Activated naive CD8-positive, alpha-beta T cell treated with anti-CD3 and anti-CD28 coated beads, Interleukin-2, amount 10 ng/mL, durations not matched to agents 7 days and 5 days (primary cell): Measurements from ENCODE around the gene TCEANC2. TPM values are rescaled to one million over a fixed set of nuclear protein-coding genes. Genes with fewer than 3 reads are reported as not detected.

Experiments used
- ATAC-seq: fragments of 150-1000 bp; cut with Tn5 transposase; one replicate; pipeline ENCODE4 v1.10.0; 2021; ENCODE audit warnings: low read depth, moderate library complexity
- POLR2A ChIA-PET: fragments of 350-600 bp; sonication (Branson Sonifier 250); formaldehyde crosslinking; loops from one replicate; lab custom pipeline; 2021; ENCODE audit warnings: antibody characterized with exemption; lab: Charles Lee
- DNase-seq: peaks from one replicate; pipeline ENCODE4 v3.0.0; 2021
- H3K27ac Mint-ChIP-seq: one replicate; pipeline ENCODE4 v1.8.0; 2022; ENCODE audit warnings: mild to moderate bottlenecking, mixed read lengths
- H3K27me3 Mint-ChIP-seq: one replicate; pipeline ENCODE4 v1.8.0; 2022; ENCODE audit warnings: mild to moderate bottlenecking, moderate library complexity, mixed read lengths
- H3K36me3 Mint-ChIP-seq: one replicate; pipeline ENCODE4 v1.8.0; 2021; ENCODE audit warnings: mild to moderate bottlenecking, mixed read lengths
- H3K4me1 Mint-ChIP-seq: one replicate; pipeline ENCODE4 v1.8.0; 2021; ENCODE audit warnings: mixed read lengths
- H3K4me3 Mint-ChIP-seq: one replicate; pipeline ENCODE4 v1.8.0; 2022; ENCODE audit warnings: mild to moderate bottlenecking, moderate library complexity, mixed read lengths
- H3K9me3 Mint-ChIP-seq: one replicate; pipeline ENCODE4 v1.8.0; 2021; ENCODE audit warnings: mixed read lengths
- total RNA-seq, 2 experiments: library from RNA; stranded (reverse); gene quantifications; one replicate each; pipeline ENCODE4 v1.2.3, GENCODE V29; 2021

The TCEANC2 gene
- total RNA-seq, 2 experiments from 2014 or later, result 11.7 to 13.5 TPM

DNA sequence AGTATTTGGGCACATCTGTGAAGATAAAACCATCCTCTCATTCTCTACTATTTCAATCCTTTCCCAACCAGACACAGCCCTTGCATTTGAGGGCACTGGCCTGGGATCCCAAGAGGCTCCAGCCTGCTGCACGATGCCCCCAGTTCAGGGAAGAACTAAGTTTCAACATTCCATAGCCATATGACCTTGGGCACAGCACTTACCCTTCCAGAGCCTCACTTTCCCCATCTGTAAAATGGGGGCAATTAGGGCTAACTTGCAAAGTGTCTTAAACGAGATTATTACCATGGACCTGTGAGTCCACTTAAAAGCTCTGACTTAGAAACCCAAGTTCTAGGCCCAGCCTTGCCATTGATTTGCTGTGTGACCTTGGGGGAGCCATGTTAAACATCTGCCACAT lies 76.5 kb downstream of the TCEANC2 start:
- ATAC-seq, result no peak
- POLR2A ChIA-PET, result no interaction called here
- no peaks in the 10 kb centered on the region for H3K4me1 Mint-ChIP-seq
- peaks cover 18% of the 10 kb centered on the region for H3K27me3 Mint-ChIP-seq
- H3K27ac Mint-ChIP-seq, result no peak overlapping the region
- H3K9me3 Mint-ChIP-seq, result no peaks in the 10 kb centered on the region
- no peak for DNase-seq
- H3K4me3 Mint-ChIP-seq, result no peak overlapping the region
- H3K36me3 Mint-ChIP-seq, result no peaks in the 10 kb centered on the region

GRCh38 chr1:54131419-54131818 lies 78.0 kb downstream of the TCEANC2 start:
- ATAC-seq (no peak), DNase-seq (no peak)
- no peaks in the 10 kb centered on the region for H3K36me3 Mint-ChIP-seq
- H3K27me3 Mint-ChIP-seq, result peaks cover 18% of the 10 kb centered on the region
- no peaks in the 10 kb centered on the region for H3K4me1 Mint-ChIP-seq
- H3K27ac Mint-ChIP-seq, result no peak overlapping the region
- no peak overlapping the region for H3K4me3 Mint-ChIP-seq
- POLR2A ChIA-PET, result no interaction called here
- no peaks in the 10 kb centered on the region for H3K9me3 Mint-ChIP-seq

DNA sequence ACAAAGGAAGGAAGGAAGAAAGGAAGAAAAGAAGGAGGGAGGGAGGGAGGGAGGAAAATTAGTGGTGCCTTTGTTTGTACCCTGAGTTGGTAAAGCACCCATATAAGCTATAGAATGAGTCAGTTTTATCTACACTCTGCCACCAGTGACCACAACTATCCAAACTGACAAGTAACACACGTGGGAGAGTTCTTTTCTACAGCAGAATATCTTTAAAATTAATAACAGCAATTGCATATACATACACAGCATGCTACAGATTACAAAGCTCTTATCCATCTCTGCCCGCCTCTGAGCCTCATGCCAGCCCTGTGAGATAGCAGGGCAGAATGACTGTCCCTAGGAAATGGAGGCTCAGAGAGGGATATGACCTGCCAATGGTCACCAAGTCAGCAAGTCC lies 79.1 kb downstream of the TCEANC2 start:
- Mint-ChIP-seq H3K9me3 (no peaks in the 10 kb centered on the region), H3K36me3 (no peaks in the 10 kb centered on the region), H3K4me3 (no peak overlapping the region), H3K27ac (no peak overlapping the region), H3K4me1 (no peaks in the 10 kb centered on the region), H3K27me3 (peaks cover 14% of the 10 kb centered on the region)
- ATAC-seq (no peak), DNase-seq (no peak)
- POLR2A ChIA-PET, result no interaction called here

DNA sequence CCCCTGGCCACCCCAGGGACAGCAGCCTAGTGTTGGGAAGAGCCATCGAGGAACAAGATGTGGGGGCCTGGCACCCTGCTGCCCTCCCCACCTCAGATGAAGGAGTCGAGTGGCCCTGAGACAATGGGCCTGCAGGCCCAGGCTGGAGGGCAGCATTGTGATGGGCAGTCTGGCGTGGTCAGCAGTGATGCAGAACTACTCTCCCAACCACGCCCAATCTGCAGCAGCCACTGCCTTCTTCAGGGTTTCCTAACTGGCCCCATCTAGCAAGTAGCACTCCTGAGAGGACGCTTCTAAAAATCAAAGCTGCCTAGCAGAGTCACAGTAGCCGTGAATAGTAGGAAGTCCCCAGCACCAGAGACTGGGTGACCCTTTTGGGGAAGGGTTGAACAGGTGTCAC lies 80.9 kb downstream of the TCEANC2 start:
- no peaks in the 10 kb centered on the region for H3K36me3 Mint-ChIP-seq
- peaks cover 9% of the 10 kb centered on the region for H3K27me3 Mint-ChIP-seq
- POLR2A ChIA-PET, result interaction anchor here (0.7 kb wide), 1 partner anchor 159 kb away, joined by 3 read pairs; no protein-coding TSS in a partner anchor
- no peak overlapping the region for H3K4me3 Mint-ChIP-seq
- no peak overlapping the region for H3K27ac Mint-ChIP-seq
- ATAC-seq (no peak), DNase-seq (no peak)
- H3K4me1 Mint-ChIP-seq, result no peaks in the 10 kb centered on the region
- H3K9me3 Mint-ChIP-seq, result no peaks in the 10 kb centered on the region

GRCh38 chr1:54135436-54136120 lies 82.2 kb downstream of the TCEANC2 start:
- Mint-ChIP-seq H3K4me3 (no peak overlapping the region), H3K9me3 (no peaks in the 10 kb centered on the region), H3K4me1 (no peaks in the 10 kb centered on the region), H3K27ac (no peak overlapping the region), H3K27me3 (peaks cover 4% of the 10 kb centered on the region), H3K36me3 (no peaks in the 10 kb centered on the region)
- POLR2A ChIA-PET, result interaction anchor here (1.3 kb wide), 1 partner anchor 11 kb away, joined by 3 read pairs; no protein-coding TSS in a partner anchor
- no peak for ATAC-seq
- no peak for DNase-seq

DNA sequence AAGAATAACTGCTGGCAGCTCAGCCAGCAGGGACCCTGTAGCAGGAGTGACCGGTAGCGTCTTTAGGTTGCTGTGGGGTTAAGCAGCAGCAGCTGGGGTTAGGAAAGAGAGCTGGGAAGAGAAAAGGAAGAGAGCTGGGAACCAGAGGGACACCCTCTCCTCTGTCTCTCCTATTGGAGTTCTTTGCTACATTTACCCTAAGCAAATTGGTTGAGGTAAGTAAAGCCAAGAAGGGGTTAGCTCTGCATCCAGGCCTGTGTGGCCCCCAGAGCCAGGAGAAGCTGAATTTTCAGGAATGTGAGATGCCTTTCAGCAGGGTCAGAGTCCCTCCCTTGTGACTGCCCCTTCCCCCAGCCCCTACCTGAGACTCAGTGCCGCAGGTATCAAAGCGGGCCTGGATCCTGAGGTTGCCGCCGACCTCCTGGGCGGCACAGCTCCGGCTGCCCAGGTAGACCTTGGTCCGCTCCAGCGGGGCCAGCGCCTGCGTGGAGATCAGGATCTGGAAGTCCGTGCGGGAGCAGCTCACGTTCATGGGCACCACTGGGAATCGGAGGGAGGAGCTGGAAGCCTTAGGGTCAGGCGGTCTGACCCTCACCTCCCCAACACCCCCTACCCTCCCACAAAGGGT lies 83.0 kb downstream of the TCEANC2 start:
- ATAC-seq, result no peak

DNA sequence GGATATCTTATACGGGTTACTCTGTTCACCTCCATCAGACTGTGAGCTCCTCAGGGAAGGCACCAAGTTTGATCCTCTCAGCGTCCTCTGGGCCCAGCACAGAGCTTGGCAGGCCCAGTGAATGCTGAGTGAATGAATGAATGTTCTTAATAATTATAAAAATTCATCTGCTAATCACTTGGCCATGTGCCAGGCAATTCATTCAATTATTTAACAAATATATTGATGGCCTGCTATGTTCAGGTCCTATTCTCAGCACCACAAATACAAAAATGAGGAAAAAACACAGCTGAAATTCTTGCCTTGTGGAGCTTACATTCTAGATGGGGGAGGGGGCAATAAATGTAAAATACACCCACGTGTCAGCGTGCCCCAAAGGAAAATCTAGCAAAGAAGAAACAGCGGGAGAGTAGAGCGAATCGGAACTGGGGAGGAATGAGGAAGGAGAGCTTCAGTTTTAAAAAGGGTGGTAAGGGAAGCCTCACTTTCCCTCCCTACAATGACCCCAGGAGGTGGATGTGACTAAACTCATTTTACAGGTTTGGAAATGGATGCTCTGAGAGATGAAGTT lies 83.6 kb downstream of the TCEANC2 start:
- DNase-seq (no peak), ATAC-seq (no peak)
- H3K36me3 Mint-ChIP-seq, result no peaks in the 10 kb centered on the region
- H3K27ac Mint-ChIP-seq, result no peak overlapping the region
- H3K4me1 Mint-ChIP-seq, result no peaks in the 10 kb centered on the region
- no peak overlapping the region for H3K4me3 Mint-ChIP-seq
- peaks cover 5% of the 10 kb centered on the region for H3K27me3 Mint-ChIP-seq
- no peaks in the 10 kb centered on the region for H3K9me3 Mint-ChIP-seq
- POLR2A ChIA-PET, result interaction anchor here (1.3 kb wide), 1 partner anchor 10 kb away, joined by 3 read pairs; no protein-coding TSS in a partner anchor

More for the DNA sequence above, 83.0 kb downstream of the TCEANC2 start:
- H3K27me3 Mint-ChIP-seq, result peaks cover under 1% of the 10 kb centered on the region
- H3K27ac Mint-ChIP-seq, result no peak overlapping the region
- no peaks in the 10 kb centered on the region for H3K9me3 Mint-ChIP-seq
- H3K4me3 Mint-ChIP-seq, result no peak overlapping the region
- POLR2A ChIA-PET, result interaction anchor here (1.3 kb wide), 1 partner anchor 11 kb away, joined by 3 read pairs; no protein-coding TSS in a partner anchor
- DNase-seq, result no peak
- no peaks in the 10 kb centered on the region for H3K36me3 Mint-ChIP-seq
- no peaks in the 10 kb centered on the region for H3K4me1 Mint-ChIP-seq

GRCh38 chr1:54137534-54138061 lies 84.2 kb downstream of the TCEANC2 start:
- Mint-ChIP-seq H3K27ac (no peak overlapping the region), H3K27me3 (peaks cover 5% of the 10 kb centered on the region), H3K9me3 (no peaks in the 10 kb centered on the region), H3K4me1 (no peaks in the 10 kb centered on the region), H3K4me3 (no peak overlapping the region), H3K36me3 (no peaks in the 10 kb centered on the region)
- ATAC-seq (no peak), DNase-seq (no peak)
- POLR2A ChIA-PET, result no interaction called here

DNA sequence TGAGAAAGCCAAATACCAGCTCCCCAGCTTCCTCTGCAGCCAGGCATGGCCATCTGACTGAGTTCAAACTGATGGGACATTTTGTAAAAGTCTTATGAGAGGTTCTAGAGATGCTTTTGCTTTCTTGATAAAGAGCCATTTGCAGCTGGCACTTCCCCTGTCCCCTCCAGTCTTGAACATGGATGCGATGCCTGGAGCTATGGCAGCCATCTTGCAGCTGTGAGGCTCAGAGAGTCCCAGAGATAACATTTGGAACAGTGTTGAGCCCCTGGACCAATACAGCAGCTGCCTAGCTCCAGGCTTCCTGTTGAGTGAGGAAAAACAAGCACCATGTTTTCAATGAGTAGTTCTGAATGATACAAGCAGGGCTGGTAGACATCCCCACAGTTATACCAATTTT lies 85.6 kb downstream of the TCEANC2 start:
- POLR2A ChIA-PET, result no interaction called here
- Mint-ChIP-seq H3K4me1 (no peaks in the 10 kb centered on the region), H3K27ac (no peak overlapping the region), H3K9me3 (no peaks in the 10 kb centered on the region), H3K36me3 (no peaks in the 10 kb centered on the region), H3K4me3 (no peak overlapping the region), H3K27me3 (peaks cover 5% of the 10 kb centered on the region)
- ATAC-seq, result no peak
- no peak for DNase-seq

- no peak overlapping the region for H3K4me3 Mint-ChIP-seq
- no peak for DNase-seq
- H3K36me3 Mint-ChIP-seq, result no peaks in the 10 kb centered on the region
- H3K27ac Mint-ChIP-seq, result no peak overlapping the region
- ATAC-seq, result no peak
- H3K27me3 Mint-ChIP-seq, result peaks cover 5% of the 10 kb centered on the region
- H3K9me3 Mint-ChIP-seq, result no peaks in the 10 kb centered on the region
- POLR2A ChIA-PET, result no interaction called here
- no peaks in the 10 kb centered on the region for H3K4me1 Mint-ChIP-seq
These were observed 86.3 kb downstream of the TCEANC2 start for GRCh38 chr1:54139711-54140110.

GRCh38 chr1:54142146-54142900 lies 88.9 kb downstream of the TCEANC2 start:
- Mint-ChIP-seq H3K36me3 (no peaks in the 10 kb centered on the region), H3K4me1 (no peaks in the 10 kb centered on the region), H3K9me3 (no peaks in the 10 kb centered on the region), H3K27me3 (peaks cover 5% of the 10 kb centered on the region), H3K4me3 (no peak overlapping the region), H3K27ac (no peak overlapping the region)
- no peak for DNase-seq
- POLR2A ChIA-PET, result no interaction called here
- ATAC-seq, result no peak

DNA sequence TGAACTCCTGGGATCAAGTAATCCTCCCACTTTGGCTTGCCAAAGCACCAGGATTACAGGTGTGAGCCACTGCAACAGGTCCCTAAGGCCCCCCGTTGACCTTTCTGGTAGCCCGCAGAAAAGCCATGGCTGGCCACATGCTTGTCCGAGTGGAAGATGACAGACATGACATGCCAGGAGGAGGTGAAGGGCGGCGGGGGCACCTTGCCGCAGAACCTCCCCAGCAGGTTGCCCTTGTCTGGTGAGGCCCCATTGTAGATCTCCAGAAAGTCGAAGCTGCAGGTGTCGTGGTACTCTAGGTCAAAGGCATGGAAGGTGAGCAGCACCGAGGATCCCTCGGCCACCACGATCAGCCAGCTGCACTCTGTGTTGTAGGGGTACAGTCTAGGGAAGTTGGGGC lies 91.0 kb downstream of the TCEANC2 start:
- no peak overlapping the region for H3K4me3 Mint-ChIP-seq
- DNase-seq, result no peak
- POLR2A ChIA-PET, result no interaction called here

DNA sequence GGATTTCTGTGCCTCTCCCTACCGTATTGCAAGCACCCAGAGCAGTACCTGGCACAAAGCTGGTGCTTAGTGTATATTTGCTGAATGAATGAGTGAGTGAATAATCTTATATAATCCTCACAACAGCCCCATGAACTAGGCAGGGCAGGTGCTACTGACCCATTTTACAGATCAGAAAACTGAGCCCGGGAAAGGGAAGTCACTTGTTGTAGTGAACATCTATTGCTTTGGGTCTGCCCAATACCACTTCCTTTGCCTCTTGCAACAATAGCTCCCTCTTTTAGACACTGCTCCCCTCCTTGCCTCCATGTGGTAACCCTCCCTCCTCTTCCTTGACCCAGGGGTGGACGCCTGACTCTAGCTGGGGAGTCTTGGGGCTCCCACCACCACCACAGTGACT lies 96.3 kb downstream of the TCEANC2 start:
- POLR2A ChIA-PET, result no interaction called here
- no peak overlapping the region for H3K4me3 Mint-ChIP-seq
- DNase-seq (no peak), ATAC-seq (no peak)
- no peaks in the 10 kb centered on the region for H3K36me3 Mint-ChIP-seq
- H3K9me3 Mint-ChIP-seq, result no peaks in the 10 kb centered on the region
- H3K27me3 Mint-ChIP-seq, result no peaks in the 10 kb centered on the region
- no peak overlapping the region for H3K27ac Mint-ChIP-seq
- H3K4me1 Mint-ChIP-seq, result no peaks in the 10 kb centered on the region

More for the DNA sequence above, 91.0 kb downstream of the TCEANC2 start:
- no peaks in the 10 kb centered on the region for H3K9me3 Mint-ChIP-seq
- H3K27me3 Mint-ChIP-seq, result peaks cover 5% of the 10 kb centered on the region
- H3K27ac Mint-ChIP-seq, result no peak overlapping the region
- H3K36me3 Mint-ChIP-seq, result no peaks in the 10 kb centered on the region
- H3K4me1 Mint-ChIP-seq, result no peaks in the 10 kb centered on the region
- no peak for ATAC-seq
